ENCODE results near the gene TTLL13.
"Not testable (repeated sequence)": the region's sequence is repeated elsewhere in the genome, so short reads cannot be mapped to it uniquely, and the experiment has no call there.

TTLL13 gene

GRCh38 chr15:90287946-90288345, 38.6 kb downstream of the TTLL13 start:
- no peak for DNase-seq

- DNase-seq = no peak
Observed at GRCh38 chr15:90291679-90292356, 42.5 kb downstream of the TTLL13 start.

GRCh38 chr15:90293040-90293810, 43.9 kb downstream of the TTLL13 start:
- peak; percentile 42 for DNase-seq

GRCh38 chr15:90294159-90294558, 44.8 kb downstream of the TTLL13 start:
- no peak for DNase-seq

GRCh38 chr15:90294601-90295269, 45.4 kb downstream of the TTLL13 start:
- no peak for DNase-seq

- DNase-seq = no peak
Observed at GRCh38 chr15:90295270-90295648, 45.9 kb downstream of the TTLL13 start.

- DNase-seq = not testable (repeated sequence)
Observed at GRCh38 chr15:90296316-90296884, 47.0 kb downstream of the TTLL13 start.

- DNase-seq = no peak
Observed at GRCh38 chr15:90297021-90297420, 47.7 kb downstream of the TTLL13 start.

- no peak for DNase-seq
Observed at GRCh38 chr15:90300541-90300940, 51.2 kb downstream of the TTLL13 start.

- peak; percentile 2 for DNase-seq
Observed at GRCh38 chr15:90300988-90301706, 51.8 kb downstream of the TTLL13 start.

GRCh38 chr15:90301707-90302300, 52.4 kb downstream of the TTLL13 start:
- DNase-seq = no peak

- DNase-seq = not testable (repeated sequence)
Observed at GRCh38 chr15:90305355-90305754, 56.0 kb downstream of the TTLL13 start.

- no peak for DNase-seq
Observed at GRCh38 chr15:90305932-90306331, 56.6 kb downstream of the TTLL13 start.

GRCh38 chr15:90306560-90306959, 57.2 kb downstream of the TTLL13 start:
- DNase-seq = no peak

- DNase-seq = no peak
Observed at GRCh38 chr15:90307661-90308060, 58.3 kb downstream of the TTLL13 start.

GRCh38 chr15:90309020-90309419, 59.7 kb downstream of the TTLL13 start:
- DNase-seq = no peak
